ENCODE data around the gene DAZAP1.

DAZAP1 gene

DNA sequence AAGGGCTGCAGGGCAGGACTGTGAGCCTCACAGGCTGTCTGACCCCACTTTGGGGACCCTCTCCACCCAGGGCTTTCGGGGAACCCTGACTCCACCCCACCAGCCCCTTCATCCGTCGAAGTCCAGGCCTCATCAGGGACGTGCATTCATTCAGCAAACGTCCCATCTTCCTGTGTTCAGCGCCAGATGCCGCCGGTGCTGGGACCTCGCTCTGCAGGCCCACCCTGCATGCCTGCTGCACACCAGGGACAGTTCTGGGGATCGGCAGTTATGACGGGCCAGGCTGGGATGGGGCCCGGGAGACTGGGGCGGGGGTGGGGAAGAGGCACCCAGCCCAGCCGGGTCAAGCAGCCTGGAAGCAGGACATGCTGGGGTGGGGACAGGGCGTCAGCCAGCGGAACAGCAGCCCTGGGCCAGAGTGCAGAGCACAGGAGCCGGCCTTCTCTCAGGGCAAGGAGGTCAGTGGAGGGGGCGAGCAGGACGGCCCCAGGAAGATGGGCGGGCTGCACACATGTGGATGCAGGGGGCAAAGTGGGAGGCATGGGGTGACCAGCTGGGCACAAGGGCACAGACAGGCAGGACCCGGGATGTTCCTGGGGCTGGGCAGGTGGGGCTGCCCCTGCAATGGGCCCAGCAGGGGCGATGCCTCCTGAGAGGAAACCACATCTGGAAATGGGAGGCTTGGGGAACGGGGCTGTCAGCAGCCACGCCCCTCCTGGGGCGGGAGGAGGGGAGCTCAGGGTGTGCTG, 11.2 kb upstream of the DAZAP1 start:
- no peak overlapping the region for H3K4me3 Mint-ChIP-seq
- ATAC-seq: no peak
- H3K27ac Mint-ChIP-seq: no peak overlapping the region
- DNase-seq: no peak
- H3K9me3 Mint-ChIP-seq: no peaks in the 10 kb centered on the region
- H3K27me3 Mint-ChIP-seq: no peaks in the 10 kb centered on the region
- peaks cover 6% of the 10 kb centered on the region for H3K36me3 Mint-ChIP-seq (ENCODE audit: low read depth)
- peaks cover 7% of the 10 kb centered on the region for H3K4me1 Mint-ChIP-seq

DNA sequence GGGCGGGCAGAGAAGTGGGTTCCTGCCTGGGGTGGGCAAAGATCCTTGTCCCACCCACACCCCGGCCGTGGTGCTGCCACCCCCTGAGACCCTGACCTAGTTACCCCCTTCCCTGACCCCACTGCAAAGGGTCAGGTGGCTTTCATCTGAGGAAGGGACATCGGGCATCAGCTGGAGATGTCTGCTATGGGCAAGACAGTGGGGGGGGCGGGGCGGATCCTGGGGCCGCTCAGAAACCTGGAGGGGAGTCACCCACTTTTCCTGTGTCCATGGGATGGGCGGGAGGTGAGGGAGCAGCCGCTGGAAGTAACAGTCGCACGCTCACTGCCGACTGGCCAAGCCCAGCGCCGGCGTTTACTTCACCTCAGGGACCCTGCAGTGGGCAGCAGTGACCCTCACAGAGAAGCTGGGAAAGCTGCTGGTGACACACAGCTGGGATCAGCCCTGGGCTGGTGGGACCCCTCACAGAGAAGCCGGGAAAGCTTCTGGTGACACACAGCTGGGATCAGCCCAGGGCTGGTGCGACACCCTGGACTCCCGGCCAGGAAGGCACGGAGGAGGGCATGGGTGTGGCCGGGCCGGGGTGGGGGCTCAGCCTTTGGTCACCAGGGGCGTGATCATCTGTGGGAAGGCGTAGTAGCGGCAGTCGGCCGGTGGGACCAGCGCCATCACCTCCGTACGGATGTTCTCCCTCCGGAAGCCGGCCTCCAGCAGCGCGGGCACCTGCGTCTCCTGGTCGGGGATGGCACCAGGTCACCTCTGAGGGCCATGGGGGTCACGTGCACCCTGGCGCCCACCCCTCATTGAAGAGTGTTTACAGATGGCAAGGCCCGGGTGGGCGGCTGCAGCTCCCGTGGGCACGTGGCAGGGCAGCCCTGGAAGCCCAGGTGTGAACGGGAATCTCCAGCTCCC, 10.4 kb upstream of the DAZAP1 start:
- Mint-ChIP-seq H3K9me3 (no peaks in the 10 kb centered on the region), H3K27me3 (no peaks in the 10 kb centered on the region), H3K4me3 (no peak overlapping the region), H3K27ac (no peak overlapping the region), H3K4me1 (peaks cover 8% of the 10 kb centered on the region), H3K36me3 (ENCODE audit: low read depth) (peaks cover 4% of the 10 kb centered on the region)
- no peak for ATAC-seq
- DNase-seq: no peak

DNA sequence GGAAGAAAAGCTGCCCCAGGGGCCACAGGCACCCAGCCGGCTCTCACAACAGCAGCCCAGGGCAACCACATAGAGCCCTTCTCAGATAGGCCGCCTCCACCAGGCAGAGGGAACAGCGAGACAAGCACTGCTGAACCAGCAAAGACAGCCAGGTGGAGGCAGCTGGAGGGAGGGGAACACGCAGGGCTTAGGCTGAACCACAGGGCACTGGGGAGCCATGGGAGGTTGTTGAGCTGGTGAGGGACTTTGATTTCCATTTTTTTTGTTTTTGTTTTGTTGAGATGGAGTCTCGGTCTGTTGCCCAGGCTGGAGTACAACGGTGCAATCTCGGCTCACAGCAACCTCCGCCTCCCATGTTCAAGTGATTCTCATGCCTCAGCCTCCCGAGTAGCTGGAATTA, 9.5 kb upstream of the DAZAP1 start:
- no peak for DNase-seq
- Mint-ChIP-seq H3K9me3 (no peaks in the 10 kb centered on the region), H3K27ac (no peak overlapping the region), H3K27me3 (peaks cover 2% of the 10 kb centered on the region), H3K4me3 (no peak overlapping the region), H3K36me3 (ENCODE audit: low read depth) (no peaks in the 10 kb centered on the region), H3K4me1 (peaks cover 13% of the 10 kb centered on the region)
- ATAC-seq: no peak

DNA sequence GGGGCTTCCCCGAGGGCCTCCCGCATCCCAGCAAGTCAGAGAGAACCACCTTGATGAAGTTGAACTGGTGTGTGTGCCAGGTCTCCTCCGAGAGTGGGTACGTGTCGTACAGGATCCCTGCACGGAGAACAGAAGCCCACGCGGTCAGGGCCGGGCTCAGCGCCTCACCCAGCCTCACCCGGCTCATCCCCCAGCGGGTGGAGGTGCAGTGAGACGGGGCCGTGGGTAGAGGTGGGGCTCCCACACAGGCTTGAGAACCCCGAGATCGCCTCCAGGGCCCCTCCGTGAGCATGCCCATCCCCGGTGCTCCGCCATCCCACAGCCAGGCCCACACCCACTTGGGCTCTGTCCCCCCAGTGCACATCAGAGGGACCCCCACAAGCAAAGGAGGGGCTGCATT, 8.3 kb upstream of the DAZAP1 start:
- H3K27me3 Mint-ChIP-seq: peaks cover 5% of the 10 kb centered on the region
- H3K27ac Mint-ChIP-seq: no peak overlapping the region
- H3K4me1 Mint-ChIP-seq: peaks cover 16% of the 10 kb centered on the region
- ATAC-seq: no peak
- H3K36me3 Mint-ChIP-seq (ENCODE audit: low read depth): no peaks in the 10 kb centered on the region
- no peak for DNase-seq
- H3K9me3 Mint-ChIP-seq: no peaks in the 10 kb centered on the region
- H3K4me3 Mint-ChIP-seq: no peak overlapping the region

DNA sequence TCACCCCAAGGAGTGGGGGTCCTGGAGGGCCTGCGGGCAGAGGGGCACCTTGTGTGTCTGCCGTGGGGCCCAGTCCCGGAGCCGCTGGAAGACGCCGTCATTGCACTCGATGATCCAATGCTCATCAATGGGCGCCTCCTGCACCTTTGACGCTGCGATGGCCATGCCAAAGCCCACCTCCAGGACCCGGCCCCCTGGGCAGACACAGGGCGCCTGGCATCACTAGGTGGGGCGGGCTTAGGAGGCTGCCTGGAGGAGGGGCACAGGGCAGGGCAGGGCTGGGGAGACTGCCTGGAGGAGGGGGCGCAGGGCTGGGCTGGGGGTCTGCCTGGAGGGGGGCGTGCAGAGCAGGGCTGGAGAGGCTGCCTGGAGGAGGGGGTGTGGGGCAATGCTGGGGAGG, 7.6 kb upstream of the DAZAP1 start:
- Mint-ChIP-seq H3K27ac (no peak overlapping the region), H3K9me3 (no peaks in the 10 kb centered on the region), H3K4me3 (no peak overlapping the region), H3K27me3 (peaks cover 5% of the 10 kb centered on the region), H3K36me3 (ENCODE audit: low read depth) (no peaks in the 10 kb centered on the region), H3K4me1 (peaks cover 16% of the 10 kb centered on the region)
- ATAC-seq (no peak), DNase-seq (no peak)

DNA sequence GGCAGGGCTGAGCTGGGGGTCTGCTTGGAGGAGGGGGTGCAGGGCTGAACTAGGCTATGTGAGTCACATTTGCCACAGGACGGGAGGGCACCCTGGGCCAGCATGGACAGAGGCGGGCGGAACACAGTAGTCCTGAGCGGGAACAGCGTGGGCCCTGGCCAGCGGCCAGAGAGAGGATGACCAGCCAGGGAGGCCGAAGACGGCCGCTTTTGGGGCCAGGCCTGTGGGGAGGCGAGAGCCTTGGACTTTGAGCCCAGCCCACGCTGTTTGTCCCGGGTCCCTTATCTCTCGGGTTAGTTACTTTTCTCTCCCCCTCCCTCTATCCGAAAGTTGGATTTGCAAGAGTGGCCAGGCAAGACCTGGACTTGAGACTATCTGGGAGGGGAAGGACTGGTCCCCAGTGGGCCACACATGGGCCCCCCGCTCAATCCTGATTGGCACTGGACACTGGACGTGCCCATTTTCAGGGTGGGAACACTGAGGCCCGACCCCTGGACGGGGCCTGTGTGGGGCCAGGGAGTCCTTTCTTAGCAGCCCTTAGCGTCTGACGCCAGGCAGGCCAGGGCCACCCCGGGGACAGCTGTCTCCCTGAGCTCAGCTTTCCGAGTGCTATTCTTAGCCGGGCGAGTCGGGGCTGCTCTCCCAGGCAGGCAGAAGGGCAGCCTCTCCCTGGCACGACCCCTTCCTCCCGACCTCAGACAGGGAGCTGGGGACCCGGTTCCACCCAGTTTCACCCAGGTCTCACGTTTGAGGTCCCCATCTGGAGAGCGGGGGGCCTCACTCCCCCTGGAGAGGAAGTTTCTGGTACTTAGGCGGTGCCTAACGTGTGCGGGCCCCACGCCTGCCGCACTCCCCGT, 6.9 kb upstream of the DAZAP1 start:
- no peak for ATAC-seq
- no peak overlapping the region for H3K27ac Mint-ChIP-seq
- DNase-seq: no peak
- H3K4me1 Mint-ChIP-seq: peaks cover 16% of the 10 kb centered on the region
- H3K36me3 Mint-ChIP-seq (ENCODE audit: low read depth): no peaks in the 10 kb centered on the region
- peak overlapping the region; percentile 69 for H3K4me3 Mint-ChIP-seq
- peaks cover 5% of the 10 kb centered on the region for H3K27me3 Mint-ChIP-seq
- no peaks in the 10 kb centered on the region for H3K9me3 Mint-ChIP-seq

DNA sequence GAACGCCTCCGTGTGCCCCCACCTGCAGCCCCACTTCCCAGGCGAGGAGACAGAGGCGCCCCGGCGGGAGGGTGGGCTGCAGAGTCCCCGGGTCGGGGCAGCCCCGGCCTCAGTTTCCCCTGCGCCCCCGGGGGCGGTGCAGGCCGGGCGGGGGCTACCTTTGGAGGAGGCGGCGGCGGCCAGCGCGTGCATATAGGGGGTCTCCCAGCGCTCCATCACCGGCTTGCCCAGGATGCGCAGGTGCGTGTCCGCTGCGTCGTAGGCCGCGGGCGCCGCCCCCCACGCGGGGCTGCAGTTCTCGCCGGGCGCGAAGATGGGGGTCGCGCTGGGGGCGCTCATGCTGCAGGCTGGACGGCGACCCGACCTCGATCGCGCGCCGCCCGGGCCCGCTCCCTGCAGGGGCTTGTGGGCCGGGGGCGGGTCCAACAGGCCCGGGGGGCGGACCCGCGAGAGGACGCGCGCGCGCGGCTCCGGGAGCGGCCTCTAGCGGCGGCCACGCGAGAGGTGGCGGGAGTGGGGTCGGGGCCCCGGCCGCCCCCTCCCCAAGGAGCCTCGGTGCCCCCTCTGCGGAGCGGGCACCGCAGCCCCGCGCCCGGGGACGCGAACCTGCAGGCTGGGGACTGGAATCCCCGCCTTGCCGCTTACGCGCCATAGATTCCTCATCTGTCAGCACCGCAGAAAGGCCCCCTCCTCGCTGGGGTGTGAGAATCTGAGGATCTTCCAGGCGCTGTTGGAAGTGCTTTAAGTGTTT, 6.1 kb upstream of the DAZAP1 start, which contains the start of gene GAMT:
TSS of gene GAMT (minus strand) at position 405 of the 751 bp plus-strand sequence. CDS start at position 339, 66 bp downstream.
- no peak within 1 kb of the TSS for H3K27ac Mint-ChIP-seq

DNA sequence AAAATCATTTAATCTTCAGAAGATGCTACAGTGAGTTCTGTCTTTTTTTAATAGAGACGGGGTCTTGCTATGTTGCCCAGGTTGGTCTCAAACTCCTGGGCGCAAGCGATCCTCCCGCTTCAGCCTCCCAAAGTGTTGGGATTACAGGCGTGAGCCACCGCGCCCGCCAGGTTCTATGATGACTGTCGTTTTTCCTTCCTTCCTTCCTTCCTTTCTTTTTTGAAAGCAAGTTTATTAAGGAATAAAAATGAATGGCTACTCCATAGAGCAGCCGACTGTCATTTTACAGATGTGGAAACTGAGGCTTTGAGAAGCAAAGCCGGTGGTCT, 5.5 kb upstream of the DAZAP1 start:
- DNase-seq (no peak), ATAC-seq (no peak)
- Mint-ChIP-seq H3K27ac (no peak overlapping the region), H3K36me3 (ENCODE audit: low read depth) (no peaks in the 10 kb centered on the region), H3K4me1 (peaks cover 17% of the 10 kb centered on the region), H3K4me3 (peak overlapping the region; percentile 48), H3K27me3 (peaks cover 5% of the 10 kb centered on the region), H3K9me3 (no peaks in the 10 kb centered on the region)

More for the DNA sequence above, 6.1 kb upstream of the DAZAP1 start, which contains the start of gene GAMT:
- peaks cover 5% of the 10 kb centered on the region for H3K27me3 Mint-ChIP-seq
- H3K36me3 Mint-ChIP-seq (ENCODE audit: low read depth): no peaks in the 10 kb centered on the region
- no peaks in the 10 kb centered on the region for H3K9me3 Mint-ChIP-seq
- H3K4me3 Mint-ChIP-seq: peak within 1 kb of the TSS; percentile 69
- peak; percentile 48 for ATAC-seq
- peaks cover 14% of the 10 kb centered on the region for H3K4me1 Mint-ChIP-seq
- peak; percentile 65 for DNase-seq

DNA sequence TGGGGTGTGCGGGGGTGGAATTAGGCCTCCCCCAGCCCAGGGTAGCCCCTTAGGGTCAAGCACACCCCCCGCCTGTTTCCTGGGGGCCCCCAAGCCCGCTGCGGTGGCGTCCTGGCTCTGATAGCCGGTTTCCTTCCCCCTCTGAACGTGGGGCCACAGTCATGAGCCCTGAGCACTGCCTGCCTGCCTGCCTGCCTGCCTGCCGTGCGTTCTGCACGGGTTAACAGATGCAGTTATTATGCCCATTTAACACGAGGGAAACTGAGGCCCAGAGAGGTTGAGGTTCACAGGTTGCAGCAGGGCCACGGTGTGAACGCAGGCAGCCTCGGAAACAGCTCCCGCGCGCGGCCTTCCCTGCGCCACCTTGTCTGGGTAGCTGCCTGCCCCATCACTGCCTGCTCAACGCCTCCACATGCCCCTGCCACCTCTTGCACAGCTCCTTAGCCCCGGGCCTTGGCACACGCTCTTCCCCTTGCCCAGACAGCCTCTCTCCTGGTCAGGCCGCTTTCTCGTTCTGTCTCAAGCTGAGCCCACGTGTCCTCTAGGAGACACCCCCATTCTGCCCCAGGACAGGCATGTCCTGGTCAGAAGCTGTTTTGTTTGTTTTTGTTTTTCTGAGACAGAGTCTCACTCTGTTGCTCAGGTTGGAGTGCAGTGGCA, 4.8 kb upstream of the DAZAP1 start:
- H3K27me3 Mint-ChIP-seq: peaks cover 5% of the 10 kb centered on the region
- peaks cover 17% of the 10 kb centered on the region for H3K4me1 Mint-ChIP-seq
- ATAC-seq (no peak), DNase-seq (no peak)
- peak overlapping the region; percentile 33 for H3K4me3 Mint-ChIP-seq
- H3K27ac Mint-ChIP-seq: no peak overlapping the region
- no peaks in the 10 kb centered on the region for H3K36me3 Mint-ChIP-seq (ENCODE audit: low read depth)
- H3K9me3 Mint-ChIP-seq: no peaks in the 10 kb centered on the region

DNA sequence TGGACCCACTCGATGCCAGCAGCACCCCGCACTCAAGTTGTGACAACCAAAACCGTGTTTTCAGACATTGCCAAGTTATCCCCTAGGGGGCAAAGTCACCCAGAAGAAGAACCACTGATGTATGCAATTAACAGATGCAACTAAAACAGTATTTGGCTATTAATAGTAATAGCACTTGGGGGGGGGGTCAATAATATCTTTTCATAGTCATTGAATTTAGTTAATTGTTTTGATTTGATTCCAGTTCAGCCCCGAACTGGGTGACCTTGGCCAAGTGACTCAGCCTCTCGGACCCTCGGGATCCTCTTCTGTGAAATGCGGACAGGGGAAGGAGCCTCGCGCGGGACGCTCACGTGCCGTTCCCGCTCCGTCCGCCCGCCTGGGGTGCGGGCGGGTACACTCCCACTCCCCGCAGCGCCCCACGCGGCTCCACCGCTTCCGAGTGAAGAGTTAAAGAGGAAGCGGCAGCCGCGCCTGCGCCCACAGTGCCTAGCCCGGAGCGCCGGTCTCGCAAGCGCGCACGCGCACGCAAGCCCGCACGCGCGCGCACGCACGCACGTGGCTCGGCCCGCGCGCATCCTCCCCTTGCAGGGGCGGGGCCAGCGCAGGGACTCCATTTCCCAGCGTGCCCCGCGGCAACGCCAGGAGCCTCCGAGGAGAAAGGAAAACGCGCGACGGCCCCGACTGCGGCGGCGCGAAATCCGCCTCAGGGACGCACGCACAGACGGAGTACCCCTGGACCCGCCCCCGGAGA, 435 bp upstream of the DAZAP1 start:
- Mint-ChIP-seq H3K4me3 (peak overlapping the region; percentile 72), H3K27ac (peak overlapping the region; percentile 59), H3K9me3 (no peaks in the 10 kb centered on the region), H3K36me3 (ENCODE audit: low read depth) (peaks cover 24% of the 10 kb centered on the region), H3K27me3 (peaks cover 5% of the 10 kb centered on the region), H3K4me1 (peaks cover 47% of the 10 kb centered on the region)
- ATAC-seq (peak; percentile 85), DNase-seq (peak; percentile 100)

DNA sequence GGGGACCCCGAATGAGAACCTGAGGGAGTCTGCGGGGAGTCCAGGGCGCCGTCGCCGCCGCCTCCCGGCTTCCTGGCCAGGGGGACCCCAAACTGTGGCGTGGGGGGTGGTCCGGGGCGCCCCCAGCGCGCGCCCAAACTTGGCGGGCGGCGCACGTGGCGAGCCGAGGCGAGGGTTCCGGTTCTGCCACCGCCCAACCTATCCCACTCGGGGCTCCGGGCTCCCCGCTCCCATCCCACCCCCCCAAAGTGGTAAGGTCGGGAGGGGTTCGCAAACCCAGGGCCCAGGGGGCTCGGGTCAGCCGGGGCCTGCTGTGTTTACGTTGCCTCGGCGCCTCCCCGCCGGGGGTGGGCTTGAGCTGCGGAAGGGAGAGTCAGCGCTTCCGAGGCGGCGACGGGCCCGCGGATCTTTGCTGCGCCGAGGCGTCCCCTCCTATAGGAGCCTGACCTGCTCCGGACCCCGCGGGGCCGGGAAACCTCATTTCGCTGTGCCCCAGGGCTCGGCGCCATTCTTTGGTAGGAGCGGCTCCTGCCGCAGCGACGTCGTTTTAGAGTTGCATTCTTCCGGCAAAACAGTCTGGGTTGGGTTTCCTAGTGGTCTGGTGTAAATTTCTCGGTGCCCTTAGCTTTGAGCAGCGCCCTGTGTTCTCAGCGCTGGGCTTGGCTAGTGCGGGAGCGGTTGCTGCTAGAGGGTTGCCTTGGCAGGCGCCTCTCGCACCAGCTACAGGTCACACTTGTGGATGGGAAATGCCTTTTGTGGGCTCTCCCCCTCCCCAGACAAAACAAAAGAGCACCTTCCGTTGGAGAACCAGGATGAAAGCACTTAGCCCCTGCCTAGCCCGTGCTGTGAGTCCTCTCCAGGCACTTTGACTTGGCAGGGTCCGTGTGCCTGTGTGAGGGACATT, 1.2 kb downstream of the DAZAP1 start:
- H3K36me3 Mint-ChIP-seq (ENCODE audit: low read depth): peaks cover 30% of the 10 kb centered on the region
- peak overlapping the region; percentile 90 for H3K4me3 Mint-ChIP-seq
- peak overlapping the region; percentile 93 for H3K27ac Mint-ChIP-seq

More for the DNA sequence above, 1.2 kb downstream of the DAZAP1 start:
- ATAC-seq (no peak), DNase-seq (peak; percentile 63)
- no peaks in the 10 kb centered on the region for H3K27me3 Mint-ChIP-seq
- H3K4me1 Mint-ChIP-seq: peaks cover 55% of the 10 kb centered on the region
- no peaks in the 10 kb centered on the region for H3K9me3 Mint-ChIP-seq

All from activated naive CD8-positive, alpha-beta T cell treated with anti-CD3 and anti-CD28 coated beads, Interleukin-2, amount 50 U/mL, for 24 hours (primary cell).